GM18526 (cell line): ENCODE data around the gene KIF1A.

ENCODE experiments used
- POLR2A ChIP-seq: IDR thresholded peaks from 3 replicates; pipeline ENCODE4 v1.6.1; 2011; ENCODE audit not compliant: insufficient read length; ENCODE audit errors: extremely low read depth

Gene KIF1A

GRCh38 chr2:240797914-240798313, 22.1 kb downstream of the KIF1A start:
- TF ChIP-seq POLR2A: no peak

- TF ChIP-seq POLR2A: no peak
Observed at GRCh38 chr2:240797500-240797895, 22.5 kb downstream of the KIF1A start.

GRCh38 chr2:240796543-240797499, 23.2 kb downstream of the KIF1A start:
- TF ChIP-seq POLR2A: no peak

- TF ChIP-seq POLR2A: no peak
Observed at GRCh38 chr2:240795916-240796510, 24.0 kb downstream of the KIF1A start.

GRCh38 chr2:240795454-240795853, 24.6 kb downstream of the KIF1A start:
- TF ChIP-seq POLR2A: no peak

GRCh38 chr2:240794178-240794721, 25.8 kb downstream of the KIF1A start:
- TF ChIP-seq POLR2A: no peak

- no peak for TF ChIP-seq POLR2A
Observed at GRCh38 chr2:240793313-240794177, 26.5 kb downstream of the KIF1A start.

- TF ChIP-seq POLR2A: no peak
Observed at GRCh38 chr2:240792629-240793312, 27.2 kb downstream of the KIF1A start.

- TF ChIP-seq POLR2A: no peak
Observed at GRCh38 chr2:240791821-240792628, 28.0 kb downstream of the KIF1A start.

GRCh38 chr2:240791221-240791800, 28.7 kb downstream of the KIF1A start:
- TF ChIP-seq POLR2A: no peak

GRCh38 chr2:240790370-240791220, 29.4 kb downstream of the KIF1A start:
- no peak for TF ChIP-seq POLR2A

- TF ChIP-seq POLR2A: no peak
Observed at GRCh38 chr2:240789501-240790369, 30.3 kb downstream of the KIF1A start.
